ENCODE measurements around the gene ELP5.

- TF ChIP-seq, protein P1, sequence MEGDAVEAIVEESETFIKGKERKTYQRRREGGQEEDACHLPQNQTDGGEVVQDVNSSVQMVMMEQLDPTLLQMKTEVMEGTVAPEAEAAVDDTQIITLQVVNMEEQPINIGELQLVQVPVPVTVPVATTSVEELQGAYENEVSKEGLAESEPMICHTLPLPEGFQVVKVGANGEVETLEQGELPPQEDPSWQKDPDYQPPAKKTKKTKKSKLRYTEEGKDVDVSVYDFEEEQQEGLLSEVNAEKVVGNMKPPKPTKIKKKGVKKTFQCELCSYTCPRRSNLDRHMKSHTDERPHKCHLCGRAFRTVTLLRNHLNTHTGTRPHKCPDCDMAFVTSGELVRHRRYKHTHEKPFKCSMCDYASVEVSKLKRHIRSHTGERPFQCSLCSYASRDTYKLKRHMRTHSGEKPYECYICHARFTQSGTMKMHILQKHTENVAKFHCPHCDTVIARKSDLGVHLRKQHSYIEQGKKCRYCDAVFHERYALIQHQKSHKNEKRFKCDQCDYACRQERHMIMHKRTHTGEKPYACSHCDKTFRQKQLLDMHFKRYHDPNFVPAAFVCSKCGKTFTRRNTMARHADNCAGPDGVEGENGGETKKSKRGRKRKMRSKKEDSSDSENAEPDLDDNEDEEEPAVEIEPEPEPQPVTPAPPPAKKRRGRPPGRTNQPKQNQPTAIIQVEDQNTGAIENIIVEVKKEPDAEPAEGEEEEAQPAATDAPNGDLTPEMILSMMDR (IDR thresholded peaks at IDR 0.05): no peak
- no peak for TF ChIP-seq EP300 (IDR thresholded peaks at IDR 0.05)
These were observed 56.8 kb downstream of the ELP5 start for GRCh38 chr17:7308625-7309433.
